Kidney (tissue), 14 donors: ENCODE measurements around the gene EPM2AIP1. TPM values are rescaled to one million over a fixed set of nuclear protein-coding genes. Genes with fewer than 3 reads are reported as not detected.
"Not testable (repeated sequence)": the region's sequence is repeated elsewhere in the genome, so short reads cannot be mapped to it uniquely, and the experiment has no call there.

Source experiments
- DNase-seq, 5 donors: peaks; one replicate each; pipeline ENCODE4 v3.0.0-alpha.2; 2013 to 2020
- FAIRE-seq: peaks from 2 replicates; lab custom pipeline; 2012; peaks lifted over from hg19 to GRCh38; lab: Jason Lieb, UNC
- H3K27ac ChIP-seq, 2 donors: one replicate each; pipeline ENCODE4 v1.7.0; 2013; ENCODE audit warnings: low read depth in 2 of 2, low read length in 2 of 2, inconsistent platforms in 1 of 2
- H3K27me3 ChIP-seq: one replicate; pipeline ENCODE4 v1.7.1; 2013; ENCODE audit warnings: low read length, inconsistent platforms; ENCODE audit not compliant: control insufficient read depth, insufficient read depth
- H3K36me3 ChIP-seq, 3 donors: one replicate each; pipeline versions ENCODE4 v1.7.0 to v1.7.1; 2013; ENCODE audit warnings: low read length in 3 of 3, control low read depth in 1 of 3, inconsistent platforms in 1 of 3; ENCODE audit not compliant: insufficient read depth in 3 of 3, control insufficient read depth in 2 of 3
- H3K4me1 ChIP-seq, 3 donors: one replicate each; pipeline versions ENCODE4 v1.7.0 to v1.7.1; 2013; ENCODE audit warnings: low read length in 3 of 3, inconsistent platforms in 1 of 3, low read depth in 1 of 3; ENCODE audit not compliant: control insufficient read depth in 2 of 3, insufficient read depth in 2 of 3
- H3K4me3 ChIP-seq, 3 donors: one replicate each; pipeline versions ENCODE4 v1.7.0 to v1.8.1; 2013; ENCODE audit warnings: low read length in 3 of 3, control low read depth in 1 of 3, inconsistent platforms in 1 of 3
- H3K9ac ChIP-seq, 3 donors: one replicate each; pipeline versions ENCODE4 v1.7.0 to v1.7.1; 2013; ENCODE audit warnings: low read length in 3 of 3, control low read depth in 1 of 3, inconsistent platforms in 1 of 3
- H3K9me3 ChIP-seq, 3 donors: one replicate each; pipeline versions ENCODE4 v1.7.0 to v1.7.1; 2013; ENCODE audit warnings: low read length in 3 of 3, control low read depth in 1 of 3, inconsistent platforms in 1 of 3; ENCODE audit not compliant: control insufficient read depth in 2 of 3, insufficient read depth in 1 of 3
- intact Hi-C: fragments of 100-400 bp; cut with DNase I; formaldehyde crosslinking; loops from one replicate; pipeline ENCODE4 v1.11.1; 2022
- polyA plus RNA-seq: library from polyadenylated mRNA; stranded (reverse); fragments of 350-450 nt; fragmentation: Illumina TruSeq; extraction: RNeasy Lipid Tissue Mini Kit (QIAGEN cat#74804); gene quantifications from one replicate; pipeline ENCODE4 v1.2.3, GENCODE V29; 2014; ENCODE audit warnings: low read depth, low replicate concordance; ENCODE audit not compliant: insufficient read depth
- total RNA-seq: library from RNA; stranded (reverse); fragmentation: NEBNext Ultra II Directional; extraction: Animal tissue kit (Norgen Biotek cat#: 25700); gene quantifications from one replicate; pipeline ENCODE4 v1.2.1, GENCODE V29; 2021
- TF ChIP-seq, protein P1 (sequence below): IDR thresholded peaks from 3 replicates; pipeline ENCODE4 v1.5.1; 2012; ENCODE audit warnings: mild to moderate bottlenecking, moderate library complexity, borderline replicate concordance; ENCODE audit not compliant: insufficient read depth; ENCODE audit errors: extremely low read depth
- donor health status: control.
- donor health status: control.
- donor health status: control.
- donor health status: control.
- donor health status: control.
- donor health status: DM: yes; HTN: yes; CAD: no.
- donor health status: Normal renal cell carcinoma (clear cell type).

EPM2AIP1 gene
- total and polyA plus RNA-seq, 2 donors from 2014 or later: 7.4 to 26.5 TPM

- Histone ChIP-seq H3K9ac (no peak overlapping the region), H3K9me3 (no peaks in the 10 kb centered on the region), H3K36me3 (no peaks in the 10 kb centered on the region), H3K4me1 (no peaks in the 10 kb centered on the region), H3K4me3 (no peak overlapping the region), H3K27ac (no peak overlapping the region), H3K27me3 (no peaks in the 10 kb centered on the region)
- DNase-seq: no peak
- TF ChIP-seq, protein P1, sequence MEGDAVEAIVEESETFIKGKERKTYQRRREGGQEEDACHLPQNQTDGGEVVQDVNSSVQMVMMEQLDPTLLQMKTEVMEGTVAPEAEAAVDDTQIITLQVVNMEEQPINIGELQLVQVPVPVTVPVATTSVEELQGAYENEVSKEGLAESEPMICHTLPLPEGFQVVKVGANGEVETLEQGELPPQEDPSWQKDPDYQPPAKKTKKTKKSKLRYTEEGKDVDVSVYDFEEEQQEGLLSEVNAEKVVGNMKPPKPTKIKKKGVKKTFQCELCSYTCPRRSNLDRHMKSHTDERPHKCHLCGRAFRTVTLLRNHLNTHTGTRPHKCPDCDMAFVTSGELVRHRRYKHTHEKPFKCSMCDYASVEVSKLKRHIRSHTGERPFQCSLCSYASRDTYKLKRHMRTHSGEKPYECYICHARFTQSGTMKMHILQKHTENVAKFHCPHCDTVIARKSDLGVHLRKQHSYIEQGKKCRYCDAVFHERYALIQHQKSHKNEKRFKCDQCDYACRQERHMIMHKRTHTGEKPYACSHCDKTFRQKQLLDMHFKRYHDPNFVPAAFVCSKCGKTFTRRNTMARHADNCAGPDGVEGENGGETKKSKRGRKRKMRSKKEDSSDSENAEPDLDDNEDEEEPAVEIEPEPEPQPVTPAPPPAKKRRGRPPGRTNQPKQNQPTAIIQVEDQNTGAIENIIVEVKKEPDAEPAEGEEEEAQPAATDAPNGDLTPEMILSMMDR: no peak
- intact Hi-C loops: loop anchor here (10.0 kb wide), 1 partner anchor 222 kb away; no protein-coding TSS in a partner anchor
- no peak for FAIRE-seq
These were observed 35.9 kb downstream of the EPM2AIP1 start for GRCh38 chr3:36957063-36957462.

GRCh38 chr3:36956155-36956554, 36.8 kb downstream of the EPM2AIP1 start:
- Histone ChIP-seq H3K36me3 (no peaks in the 10 kb centered on the region), H3K4me3 (no peak overlapping the region), H3K27me3 (no peaks in the 10 kb centered on the region), H3K4me1 (no peaks in the 10 kb centered on the region), H3K9ac (no peak overlapping the region), H3K27ac (no peak overlapping the region), H3K9me3 (no peaks in the 10 kb centered on the region)
- FAIRE-seq (no peak), DNase-seq (no peak)
- TF ChIP-seq, protein P1: no peak
- intact Hi-C loops: loop anchor here (10.0 kb wide), 1 partner anchor 221 kb away; no protein-coding TSS in a partner anchor

DNA sequence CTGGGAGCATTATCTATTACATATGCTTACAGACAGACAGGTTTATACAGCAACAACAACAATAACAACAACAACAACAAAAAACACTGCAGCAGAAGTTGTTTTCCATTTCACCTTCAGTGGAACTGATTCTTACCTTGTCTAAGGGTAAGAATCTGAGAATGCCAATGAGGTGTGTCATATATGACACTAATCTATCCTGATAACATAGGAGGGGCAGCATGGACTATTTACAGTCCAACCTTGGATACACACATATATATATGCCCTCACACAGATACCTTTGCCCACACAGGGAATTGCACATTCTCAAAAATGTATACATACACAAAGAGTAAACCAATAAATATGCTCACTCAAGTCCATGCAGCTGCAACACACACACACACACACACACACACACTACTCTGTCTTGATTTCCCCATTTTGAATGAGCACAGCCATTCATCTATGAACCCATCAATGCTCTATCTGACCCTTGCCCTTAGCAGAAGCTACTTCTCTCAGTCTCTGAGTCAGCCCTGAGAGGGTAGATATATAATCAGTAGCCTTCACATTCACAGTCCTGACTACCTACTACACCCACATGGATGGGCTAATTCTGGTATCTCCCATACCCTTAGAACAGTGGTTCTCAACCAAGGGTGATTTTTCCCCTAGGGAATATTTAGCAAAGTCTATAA, 38.3 kb downstream of the EPM2AIP1 start:
- H3K9ac ChIP-seq: no peak overlapping the region
- no peaks in the 10 kb centered on the region for H3K27me3 ChIP-seq
- H3K4me3 ChIP-seq: no peak overlapping the region
- no peaks in the 10 kb centered on the region for H3K9me3 ChIP-seq
- TF ChIP-seq, protein P1: no peak
- H3K4me1 ChIP-seq: no peaks in the 10 kb centered on the region
- DNase-seq: no peak
- FAIRE-seq: no peak
- no peak overlapping the region for H3K27ac ChIP-seq
- intact Hi-C loops: loop anchor here (10.0 kb wide), 1 partner anchor 220 kb away; no protein-coding TSS in a partner anchor
- H3K36me3 ChIP-seq: no peaks in the 10 kb centered on the region

DNA sequence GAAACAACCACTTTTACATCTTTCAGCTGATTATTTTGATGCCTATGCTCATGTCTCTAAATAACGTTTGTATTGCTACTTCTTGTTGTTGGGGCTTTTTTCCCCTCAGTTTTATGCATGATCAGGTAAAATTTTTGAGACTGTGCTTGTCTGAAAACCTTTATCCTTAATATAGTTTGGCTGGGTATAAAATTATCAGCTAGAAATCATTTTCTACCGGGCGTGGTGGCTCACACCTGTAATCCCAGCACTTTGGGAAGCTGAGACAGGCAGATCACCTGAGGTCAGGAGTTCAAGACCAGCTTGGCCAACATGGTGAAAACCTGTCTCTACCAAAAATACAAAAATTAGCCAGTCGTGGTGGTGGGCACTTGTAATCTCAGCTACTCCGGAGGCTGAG, 45.1 kb downstream of the EPM2AIP1 start:
- DNase-seq, FAIRE-seq, H3K4me1 ChIP-seq, intact Hi-C loops, H3K9ac ChIP-seq, H3K27ac ChIP-seq, H3K36me3 ChIP-seq, H3K27me3 ChIP-seq, H3K9me3 ChIP-seq, H3K4me3 ChIP-seq: not testable (repeated sequence)
